HUDEP-2 (cell line): ENCODE data around the gene UROC1.
A peak's percentile ranks its signal among the peaks of the same experiment; 100 is the strongest.
"Not testable (repeated sequence)": the region's sequence is repeated elsewhere in the genome, so short reads cannot be mapped to it uniquely, and the experiment has no call there.

ENCODE experiments used
- DNase-seq, 76 experiments: peaks; one replicate each; lab custom pipeline; 2025; ENCODE audit not compliant: unreplicated experiment in 76 of 76; lab: John Stamatoyannopoulos, UW

UROC1 gene

DNA sequence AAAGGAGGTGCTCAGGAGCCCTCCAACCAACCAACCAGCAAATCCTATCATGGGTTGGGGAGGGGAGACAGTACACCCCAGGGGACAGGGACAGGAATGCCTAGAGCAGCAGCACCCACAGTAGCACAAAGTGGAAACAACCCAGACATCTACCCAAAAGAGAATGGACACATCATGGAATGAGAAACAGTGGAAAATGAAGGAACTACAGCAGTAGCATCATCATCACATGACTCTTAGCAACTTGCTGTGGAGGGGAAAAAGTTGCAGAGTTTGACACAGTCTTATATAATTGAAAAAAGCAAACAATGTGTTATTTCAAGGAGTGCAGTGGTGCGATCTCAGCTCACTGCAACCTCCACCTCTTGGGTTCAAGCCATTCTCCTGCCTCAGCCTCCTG lies 30.1 kb upstream of the UROC1 start:
- DNase-seq, result no peak

GRCh38 chr3:126546549-126547239 lies 29.1 kb upstream of the UROC1 start:
- DNase-seq, result no peak

GRCh38 chr3:126546013-126546412 lies 28.4 kb upstream of the UROC1 start:
- no peak for DNase-seq

GRCh38 chr3:126545544-126545943 lies 28.0 kb upstream of the UROC1 start:
- no peak for DNase-seq

- no peak for DNase-seq
These were observed 27.2 kb upstream of the UROC1 start for GRCh38 chr3:126544596-126545281.

- DNase-seq, result no peak
These were observed 26.0 kb upstream of the UROC1 start for GRCh38 chr3:126543457-126544061.

- DNase-seq, result no peak
These were observed 25.0 kb upstream of the UROC1 start for GRCh38 chr3:126542340-126543241.

DNA sequence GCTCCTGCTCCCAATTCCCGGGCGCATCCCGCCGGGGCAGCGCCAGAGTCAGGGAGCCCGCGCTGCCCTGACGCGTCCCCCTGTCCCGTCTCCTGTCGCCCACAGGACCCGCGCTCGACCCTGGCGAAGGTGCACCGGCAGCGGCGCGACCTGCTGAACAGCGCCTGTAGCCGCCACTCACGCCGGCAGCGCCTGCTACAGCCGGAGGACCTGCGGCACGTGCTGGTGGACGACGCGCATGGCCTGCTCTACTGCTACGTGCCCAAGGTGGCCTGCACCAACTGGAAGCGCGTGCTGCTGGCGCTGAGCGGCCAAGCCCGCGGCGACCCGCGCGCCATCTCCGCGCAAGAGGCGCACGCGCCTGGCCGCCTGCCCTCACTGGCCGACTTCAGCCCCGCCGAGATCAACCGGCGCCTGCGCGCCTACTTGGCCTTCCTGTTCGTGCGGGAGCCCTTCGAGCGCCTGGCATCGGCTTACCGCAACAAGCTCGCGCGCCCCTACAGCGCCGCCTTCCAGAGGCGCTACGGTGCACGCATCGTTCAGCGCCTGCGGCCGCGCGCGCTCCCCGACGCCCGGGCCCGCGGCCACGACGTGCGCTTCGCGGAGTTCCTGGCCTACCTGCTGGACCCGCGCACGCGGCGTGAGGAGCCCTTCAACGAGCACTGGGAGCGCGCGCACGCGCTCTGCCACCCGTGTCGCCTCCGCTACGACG lies 24.2 kb upstream of the UROC1 start:
- no peak for DNase-seq

DNA sequence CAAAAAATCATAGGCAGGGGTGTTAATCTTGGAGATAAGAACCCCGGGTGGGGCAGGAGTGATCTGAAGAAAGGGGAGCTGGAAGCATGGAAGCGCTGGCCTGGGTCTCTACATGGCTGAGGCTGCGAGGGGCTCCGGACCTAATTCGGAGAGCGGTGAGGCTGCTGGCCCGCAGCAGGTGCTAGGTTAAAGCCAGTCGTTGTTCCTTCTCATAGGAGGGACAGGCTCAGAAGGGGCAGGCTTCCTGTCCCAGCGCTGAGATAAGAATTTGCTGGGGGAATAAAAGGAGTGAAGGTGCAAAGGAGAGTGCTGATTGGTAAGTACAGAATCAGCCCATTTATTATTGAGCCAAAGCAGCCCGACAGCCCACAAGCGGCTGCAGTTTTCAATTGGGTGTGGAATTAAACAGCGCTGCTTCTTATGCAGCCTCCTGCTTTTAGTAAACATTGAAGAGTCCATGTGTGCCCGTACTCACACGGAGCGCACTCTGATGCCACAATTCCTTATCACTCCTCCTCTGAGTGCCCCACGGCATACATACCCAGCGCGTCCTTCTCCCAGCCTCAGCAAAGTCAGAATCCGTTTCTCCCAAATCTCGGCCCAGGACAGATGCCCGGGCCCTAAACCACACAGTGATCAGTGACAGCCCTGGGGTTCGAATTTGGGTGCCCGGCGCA lies 23.5 kb upstream of the UROC1 start:
- peak in 14 of 76 experiments; percentile 1 to 54 (median 18) for DNase-seq

- peak in 47 of 76 experiments; percentile 5 to 73 (median 32) for DNase-seq
These were observed 22.8 kb upstream of the UROC1 start for GRCh38 chr3:126540342-126540849.

DNA sequence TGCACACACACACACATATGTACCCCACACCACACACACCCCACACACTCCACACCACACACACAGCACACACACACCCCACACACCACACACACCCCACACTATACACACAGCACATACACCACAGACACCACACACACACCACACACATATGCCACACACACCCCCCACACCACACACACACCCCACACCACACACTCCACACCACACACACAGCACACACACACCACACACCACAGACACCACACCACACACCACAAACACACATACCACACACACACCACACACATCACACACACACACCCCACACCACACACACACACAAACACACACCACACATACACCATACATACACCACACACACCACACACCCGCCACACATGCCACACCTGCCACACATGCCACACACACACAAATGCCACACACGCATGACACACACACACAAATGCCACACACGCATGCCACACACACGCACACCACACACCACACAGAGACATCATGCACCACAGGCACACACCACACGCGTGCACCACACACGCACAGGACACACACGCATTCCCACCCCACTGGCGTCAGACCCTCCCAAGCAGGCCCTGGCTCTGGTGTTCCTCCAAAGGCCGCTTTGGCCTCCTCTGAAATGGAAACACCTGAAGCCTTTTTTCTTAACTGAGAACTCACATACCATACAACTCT lies 22.1 kb upstream of the UROC1 start:
- no peak for DNase-seq

DNA sequence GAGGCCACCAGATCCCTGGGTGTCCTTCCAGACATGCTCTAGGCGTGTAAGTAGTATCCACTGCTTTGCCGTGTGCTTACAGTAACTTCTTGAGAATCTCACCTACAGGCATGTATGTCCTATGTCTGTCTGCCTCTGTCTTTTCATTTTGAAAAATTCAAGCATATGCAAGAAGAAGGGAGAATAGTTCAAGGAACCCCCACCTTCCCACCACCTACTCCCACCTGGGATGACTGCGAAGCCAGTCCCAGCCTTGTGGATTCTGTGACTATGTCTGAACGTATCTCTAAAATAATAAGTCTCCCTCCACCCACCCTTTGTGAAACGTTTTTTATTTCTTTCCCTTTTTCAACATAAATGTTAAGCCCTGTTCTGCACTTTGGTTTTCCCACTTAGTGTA lies 21.4 kb upstream of the UROC1 start:
- no peak for DNase-seq

DNA sequence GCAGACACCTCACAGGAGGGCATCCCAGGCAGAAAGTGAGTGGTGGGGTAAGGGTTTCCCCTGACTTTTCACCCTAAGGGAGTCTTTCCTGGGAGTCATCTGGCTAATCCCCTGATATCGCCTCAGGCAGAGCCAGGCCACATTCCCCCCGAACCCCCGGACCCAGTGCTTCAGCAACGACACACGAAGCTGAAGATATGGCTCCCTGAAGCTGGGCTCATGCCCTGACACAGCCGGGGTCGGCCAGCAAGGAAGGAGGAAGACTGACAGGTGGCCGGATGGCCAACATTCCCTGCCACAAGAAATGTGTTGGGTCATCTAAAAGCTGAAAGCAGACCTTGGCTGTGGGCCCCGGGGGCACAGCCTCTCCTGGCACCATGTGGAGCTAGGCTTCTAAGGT lies 20.7 kb upstream of the UROC1 start:
- no peak for DNase-seq

- no peak for DNase-seq
These were observed 20.2 kb upstream of the UROC1 start for GRCh38 chr3:126537730-126538281.

DNA sequence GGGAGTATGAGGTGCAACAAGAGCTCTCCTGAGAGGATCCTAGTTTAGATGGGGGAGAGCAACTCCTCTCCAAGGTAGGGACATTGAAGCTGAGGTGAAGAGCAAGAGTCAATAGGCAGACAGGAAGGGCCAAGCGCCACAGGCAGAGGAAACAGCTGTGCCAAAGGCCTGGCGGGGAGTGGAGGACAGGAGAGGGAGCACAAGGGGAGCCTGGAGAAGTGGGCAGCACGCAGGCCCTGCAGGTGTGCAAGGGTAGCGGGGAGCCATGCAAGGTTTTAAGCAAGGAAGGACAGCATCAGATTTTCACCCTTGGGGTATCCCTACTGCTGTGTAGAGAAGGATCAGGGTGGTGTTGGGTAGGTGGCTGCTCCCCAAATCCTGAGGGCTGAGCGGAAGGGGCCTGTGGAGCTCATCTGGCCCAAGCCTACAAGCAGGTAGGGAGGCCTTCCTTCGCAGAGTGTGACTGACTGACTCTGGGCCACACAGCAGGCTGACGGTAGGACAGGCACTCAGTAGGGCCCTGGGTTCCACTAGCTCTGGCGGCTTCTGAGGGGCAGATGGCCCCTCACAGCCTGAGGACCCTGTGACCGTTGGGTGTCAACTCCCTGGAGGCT lies 19.6 kb upstream of the UROC1 start:
- no peak for DNase-seq

- no peak for DNase-seq
These were observed 18.6 kb upstream of the UROC1 start for GRCh38 chr3:126536126-126536525.

DNA sequence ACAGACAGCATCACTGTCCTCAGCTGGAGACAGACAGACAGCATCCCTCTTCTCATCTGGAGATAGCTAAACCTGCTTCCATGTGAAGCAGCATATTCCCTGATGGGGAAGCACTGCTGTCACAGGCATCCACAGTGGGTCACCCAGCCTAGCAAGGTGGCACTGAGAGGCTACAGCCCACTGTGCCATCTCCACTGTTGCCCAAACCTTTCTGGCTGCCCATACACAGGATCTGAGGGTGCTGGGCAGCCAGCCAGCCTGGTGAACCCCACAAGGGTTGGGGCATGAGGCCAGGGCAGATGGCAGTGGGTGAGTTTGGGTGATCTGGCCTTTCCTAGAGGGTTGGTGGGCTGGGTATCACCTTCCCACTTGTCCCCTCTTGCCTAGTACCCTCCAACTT lies 18.1 kb upstream of the UROC1 start:
- no peak for DNase-seq

GRCh38 chr3:126534716-126535115 lies 17.1 kb upstream of the UROC1 start:
- not testable (repeated sequence) for DNase-seq
